Fibroblast of peridontal ligament (primary cell): ENCODE data around the gene CIAO2A.
"Not testable (repeated sequence)": the region's sequence is repeated elsewhere in the genome, so short reads cannot be mapped to it uniquely, and the experiment has no call there.

Experiments used
- DNase-seq: peaks from one replicate; pipeline ENCODE4 v3.0.0-alpha.2; 2010; ENCODE audit errors: extremely low read depth

The CIAO2A gene

DNA sequence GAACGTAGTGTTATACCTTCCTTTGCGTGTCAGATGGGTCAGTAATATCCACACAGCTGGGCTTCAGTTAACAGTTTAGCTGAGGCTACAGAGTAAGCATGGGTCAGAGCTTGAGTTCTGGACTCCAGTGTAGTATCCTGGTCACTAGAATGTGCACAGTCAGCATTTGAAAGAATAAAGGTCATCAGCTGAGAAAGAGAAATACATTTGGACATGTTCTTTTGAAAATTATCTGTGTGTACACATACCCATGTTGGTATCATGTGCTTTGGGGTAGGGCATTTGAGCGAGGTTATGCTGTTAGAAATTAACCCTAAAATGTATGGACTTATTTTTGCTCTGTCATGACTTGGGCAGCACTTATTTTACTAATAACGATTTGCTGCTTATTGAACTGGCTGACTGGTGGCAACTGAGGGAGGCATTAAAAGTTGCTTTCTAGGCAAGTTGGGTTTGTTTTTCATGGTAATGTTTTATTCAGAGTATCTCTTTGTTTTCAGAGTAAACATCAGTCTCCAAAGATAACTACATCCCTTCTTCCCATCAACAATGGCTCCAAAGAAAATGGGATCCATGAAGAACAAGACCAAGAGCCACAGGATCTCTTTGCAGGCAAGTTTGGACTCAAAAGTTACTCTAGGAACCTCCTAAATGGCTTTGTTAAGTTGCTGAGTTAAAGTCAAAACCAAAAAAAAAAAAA is 18.6 kb upstream of the CIAO2A start:
- no peak for DNase-seq

DNA sequence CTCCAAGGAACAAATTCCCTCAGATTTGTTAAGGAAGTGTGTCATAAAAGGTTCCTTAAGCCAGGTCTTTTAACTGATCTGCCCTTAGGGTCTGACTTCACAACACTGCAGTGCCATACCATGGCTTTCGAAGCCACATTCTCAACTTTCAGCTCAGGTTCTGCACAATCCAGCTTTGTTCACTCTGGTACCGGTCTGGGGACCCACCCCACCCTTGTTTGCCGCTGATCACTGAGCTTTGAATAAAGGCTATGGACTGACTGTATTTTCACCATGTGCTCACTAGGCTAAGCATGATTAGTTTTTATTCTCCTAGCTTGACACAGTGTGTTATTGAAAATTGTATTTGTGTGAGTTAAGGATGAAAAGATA is 18.0 kb upstream of the CIAO2A start:
- DNase-seq, result no peak

DNA sequence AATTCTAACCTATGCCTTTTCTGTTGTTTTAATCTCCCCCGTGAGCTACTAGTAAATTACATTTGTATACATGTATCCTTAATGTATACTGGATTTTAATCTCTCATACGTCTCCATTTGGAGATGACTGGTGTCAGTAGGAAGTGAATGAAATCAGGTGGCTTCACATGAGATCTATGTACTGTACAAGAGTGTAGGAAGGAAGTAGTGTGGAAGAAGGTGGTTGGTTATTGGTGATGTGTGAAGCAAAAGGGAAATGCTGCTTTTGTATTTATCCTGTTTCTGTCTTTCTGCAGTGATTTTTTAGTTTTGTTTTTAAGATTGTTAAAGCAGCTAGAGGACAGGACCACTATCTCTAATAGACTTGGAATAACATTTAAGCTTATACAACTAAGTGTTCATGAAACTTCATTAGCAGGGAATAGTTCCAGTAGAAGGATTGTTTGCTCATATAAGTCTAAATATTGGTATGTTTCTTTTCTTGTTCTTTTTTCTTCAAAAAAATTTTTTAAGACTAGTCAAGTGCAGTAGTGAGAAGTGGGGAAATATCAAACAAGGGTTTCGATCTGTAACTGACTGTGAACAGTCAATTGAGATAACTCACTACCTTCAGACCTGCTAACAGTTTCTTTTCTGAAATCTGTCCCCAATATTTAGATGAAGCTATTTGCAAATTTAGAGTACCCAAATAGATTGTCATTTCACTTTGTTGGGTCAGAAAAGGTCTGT is 17.5 kb upstream of the CIAO2A start:
- no peak for DNase-seq

DNA sequence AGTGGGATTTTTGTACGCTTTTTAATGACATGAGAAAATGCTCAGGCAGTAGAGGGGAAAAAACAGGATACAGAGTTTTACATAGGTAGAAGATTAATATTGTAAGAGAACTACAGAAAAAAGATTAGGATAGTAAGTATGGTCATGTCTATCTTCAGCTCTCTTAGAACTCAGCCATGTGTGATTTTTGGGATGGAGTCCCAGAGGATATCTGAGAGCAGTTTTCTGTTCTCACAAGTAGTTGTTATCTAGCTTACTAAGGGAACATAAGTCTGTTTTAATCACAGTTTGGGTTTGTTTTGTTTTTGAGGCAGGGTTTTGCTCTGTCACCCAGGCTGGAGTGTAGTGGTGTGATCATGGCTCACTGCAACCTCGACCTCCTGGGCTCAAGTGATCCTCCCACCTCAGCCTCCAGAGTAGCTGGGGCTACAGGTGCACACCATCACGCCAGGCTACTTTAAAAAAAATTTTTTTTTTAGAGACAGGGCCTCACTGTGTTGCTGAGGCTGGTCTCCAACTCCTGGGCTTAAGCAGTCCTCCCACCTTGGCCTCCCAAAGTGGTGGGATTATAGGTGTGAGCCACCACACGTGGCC is 16.6 kb upstream of the CIAO2A start:
- DNase-seq, result not testable (repeated sequence)

DNA sequence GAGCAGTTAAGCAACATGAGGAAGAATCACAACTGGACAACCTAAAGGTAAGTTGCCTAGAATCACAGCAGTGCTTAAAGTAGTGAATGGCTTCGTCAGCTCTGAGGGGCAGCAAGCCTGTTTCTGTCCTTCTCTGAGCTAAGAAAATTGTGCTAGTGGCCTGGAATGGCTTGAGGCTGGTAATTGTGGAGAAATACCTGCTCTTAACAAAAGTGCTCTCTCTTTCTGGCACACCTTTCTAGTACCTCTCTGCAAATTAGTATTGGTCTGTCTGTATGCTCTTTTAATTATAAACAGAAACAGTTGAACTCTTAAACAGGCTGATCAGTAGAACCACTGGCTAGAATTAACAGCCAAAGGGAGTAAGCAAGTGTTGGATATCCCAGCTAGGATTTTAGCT is 13.7 kb upstream of the CIAO2A start:
- no peak for DNase-seq

- DNase-seq, result peak; percentile 59
These were observed 11.6 kb upstream of the CIAO2A start for GRCh38 chr15:64105113-64105704.

GRCh38 chr15:64102497-64102896 is 8.9 kb upstream of the CIAO2A start:
- DNase-seq, result no peak

DNA sequence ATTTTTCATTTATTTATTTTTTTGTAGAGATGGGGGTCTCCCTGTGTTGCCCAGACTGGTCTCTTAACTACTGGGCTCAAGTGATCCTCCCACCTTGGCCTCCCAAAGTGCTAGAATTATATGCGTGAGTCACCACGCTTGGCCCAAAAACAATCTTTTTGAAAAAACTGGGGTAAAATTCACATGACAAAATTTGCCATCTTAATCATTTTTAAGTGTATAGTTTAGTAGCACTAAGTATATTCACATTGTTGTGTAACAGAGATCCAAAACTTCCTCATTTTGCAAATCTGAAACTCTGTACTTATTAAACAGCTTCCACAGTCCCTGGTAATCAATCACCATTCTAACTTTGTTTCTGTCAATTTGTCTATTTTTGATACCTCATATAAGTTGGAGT is 7.3 kb upstream of the CIAO2A start:
- no peak for DNase-seq

GRCh38 chr15:64099379-64099778 is 5.7 kb upstream of the CIAO2A start:
- no peak for DNase-seq

GRCh38 chr15:64096668-64097384 is 3.2 kb upstream of the CIAO2A start:
- peak; percentile 25 for DNase-seq

GRCh38 chr15:64095795-64096667 is 2.4 kb upstream of the CIAO2A start, which contains the start of gene SNX1:
Gene SNX1 (plus strand): TSS chr15:64095982. CDS start chr15:64096014, 32 bp downstream.
- DNase-seq, result peak; percentile 92

DNA sequence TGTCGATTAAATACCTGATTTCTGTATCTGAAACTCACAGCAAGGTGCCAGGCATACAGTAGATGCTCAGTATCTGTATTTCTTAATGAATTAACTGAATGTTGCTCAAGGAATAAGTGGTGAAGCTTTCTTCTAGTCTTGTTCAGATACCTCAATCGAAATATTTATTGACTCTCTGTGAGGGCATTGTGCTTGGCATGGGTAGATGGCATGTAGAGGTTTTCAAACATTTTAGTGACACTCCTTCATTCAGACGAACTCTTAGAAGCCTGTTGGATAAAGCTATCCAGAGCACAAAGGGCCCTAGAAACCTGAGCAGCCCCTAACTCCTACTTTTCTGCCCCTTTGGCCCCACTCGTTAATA is 1.8 kb upstream of the CIAO2A start:
- no peak for DNase-seq

DNA sequence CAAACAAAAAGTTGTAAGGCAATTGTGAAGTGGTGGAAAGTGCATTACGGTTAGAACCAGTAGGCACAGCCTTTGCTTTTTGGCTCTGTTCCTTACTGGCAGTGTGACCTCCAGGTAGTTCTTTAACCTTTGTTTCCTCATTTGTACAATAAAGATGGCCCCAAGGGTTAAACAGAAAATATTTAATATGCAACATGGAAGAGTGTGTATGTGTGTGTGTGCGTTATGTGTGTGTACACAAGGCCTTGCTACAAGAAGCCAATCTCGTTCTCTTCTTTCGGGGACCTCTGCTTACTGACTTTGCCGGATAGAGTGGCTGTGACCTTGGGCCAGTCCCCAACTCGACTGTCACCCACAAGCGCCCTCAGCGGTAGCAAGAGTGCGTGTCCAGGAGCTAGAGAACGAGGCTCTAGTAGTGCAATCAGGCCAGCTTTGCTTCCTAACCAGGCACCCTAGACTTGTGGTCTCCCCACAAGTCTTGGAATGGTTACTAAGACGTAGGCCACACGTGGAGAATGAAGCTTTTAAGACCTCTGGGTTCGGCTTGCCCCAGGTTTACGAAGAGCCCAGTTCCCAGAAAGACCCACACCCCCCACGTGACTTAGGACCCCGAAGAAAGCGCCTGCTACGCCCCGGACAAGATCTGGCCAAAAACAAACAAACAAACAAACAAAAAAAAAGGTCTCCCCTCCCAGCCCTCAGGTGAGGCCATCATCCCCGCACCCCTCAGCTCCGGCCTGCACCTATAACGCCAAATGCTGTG is 593 bp downstream of the CIAO2A start:
- DNase-seq, result peak; percentile 64

DNA sequence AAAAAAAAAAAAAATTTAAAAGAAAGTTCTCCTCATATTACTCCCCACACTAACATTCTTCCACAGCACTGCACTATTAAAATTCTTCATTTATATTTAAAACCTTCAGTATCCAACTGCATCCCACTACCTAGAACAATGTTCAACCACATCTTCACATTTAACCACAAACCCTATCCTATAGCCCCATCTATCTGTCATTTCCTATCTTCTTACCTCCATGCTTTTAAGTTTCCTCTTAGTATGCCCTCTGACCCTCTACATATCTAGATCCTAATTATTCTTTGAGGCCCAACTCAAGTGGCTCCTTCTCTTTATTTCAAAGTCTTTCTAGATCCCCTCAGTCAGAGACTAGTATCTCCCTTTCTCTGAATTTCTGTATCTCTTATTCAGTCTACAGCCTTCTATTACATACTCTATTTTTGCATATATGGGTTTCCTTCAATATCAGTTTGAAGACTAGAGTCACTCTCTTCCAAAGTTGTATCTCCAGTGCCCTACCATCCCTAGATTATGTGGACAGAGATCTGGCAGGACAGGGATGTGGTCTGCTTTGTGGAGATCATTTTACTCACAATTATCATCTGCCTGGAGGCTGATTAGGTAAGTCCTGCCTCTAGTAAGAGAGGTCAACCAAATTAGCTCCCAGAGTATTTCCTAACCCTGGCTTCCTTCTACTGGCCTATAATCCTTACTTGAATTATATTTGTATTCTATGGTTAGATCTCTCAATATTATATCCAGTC is 1.4 kb downstream of the CIAO2A start:
- peak; percentile 17 for DNase-seq

DNA sequence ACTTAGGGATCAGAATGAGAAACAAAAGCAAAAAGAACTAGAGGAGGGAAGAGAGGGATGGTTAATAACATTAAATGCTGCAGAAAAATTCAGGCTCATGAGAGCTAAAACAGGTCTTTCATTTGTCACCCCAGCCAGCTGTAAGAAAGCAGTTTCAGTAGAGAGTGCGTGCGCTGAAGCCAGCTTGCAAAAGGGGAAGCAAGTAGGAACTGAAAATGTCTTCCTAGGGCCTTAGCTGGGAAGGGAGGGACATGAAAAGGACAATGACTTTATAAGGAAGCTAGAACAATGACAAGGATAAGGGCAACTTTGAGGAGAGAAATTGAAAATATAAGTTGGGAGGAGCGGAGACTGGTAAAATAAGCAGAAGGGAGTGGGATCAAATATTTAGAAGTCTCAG is 3.1 kb downstream of the CIAO2A start:
- DNase-seq, result no peak

GRCh38 chr15:64089543-64090280 is 3.9 kb downstream of the CIAO2A start:
- no peak for DNase-seq

DNA sequence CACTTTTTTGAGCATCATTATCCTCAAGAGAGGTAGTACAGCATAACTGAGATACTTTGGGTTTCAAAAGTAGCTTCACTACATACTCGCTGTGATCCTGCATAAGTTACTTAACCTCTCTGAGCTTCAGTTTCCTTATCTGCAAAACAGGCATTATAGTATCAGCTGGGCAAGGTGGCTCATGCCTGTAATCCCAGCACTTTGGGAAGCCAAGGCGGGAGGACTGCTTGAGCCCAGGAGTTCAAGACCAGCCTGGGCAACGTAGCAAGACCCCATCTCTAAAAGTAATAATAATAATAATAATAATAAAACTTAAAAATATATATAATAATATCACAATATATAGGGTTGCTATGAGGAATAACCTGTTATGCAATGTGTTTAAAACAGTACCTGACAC is 10.9 kb downstream of the CIAO2A start:
- DNase-seq, result no peak

DNA sequence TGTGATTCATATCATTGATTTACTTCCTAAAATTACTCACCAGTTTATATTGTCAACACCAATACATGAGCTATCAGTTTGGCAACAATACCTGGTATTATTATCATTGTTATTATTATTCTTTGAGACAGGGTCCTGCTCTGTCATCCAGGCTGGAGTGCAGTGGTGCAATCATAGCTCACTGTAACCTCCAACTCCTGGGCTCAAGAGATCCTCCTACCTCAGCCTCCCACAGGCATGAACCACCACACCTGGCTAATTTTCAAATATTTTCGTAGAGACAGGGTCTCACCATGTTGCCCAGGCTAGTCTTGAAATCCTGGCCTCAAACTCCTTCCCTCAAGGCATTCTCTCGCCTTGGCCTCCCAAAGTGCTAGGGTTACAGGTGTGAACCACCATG is 20.1 kb downstream of the CIAO2A start:
- not testable (repeated sequence) for DNase-seq

GRCh38 chr15:64072812-64073211 is 20.8 kb downstream of the CIAO2A start:
- no peak for DNase-seq
